Lower leg skin (tissue), 3 donors: ENCODE measurements around the gene ISM2.

Source experiments
- CTCF ChIP-seq, 3 donors: fragments of 450-650 bp; IDR thresholded peaks; one replicate each; pipeline ENCODE4 v1.5.1; 2016; ENCODE audit warnings: antibody characterized with exemption in 3 of 3, mild to moderate bottlenecking in 3 of 3, moderate library complexity in 2 of 3
- POLR2A ChIP-seq, 2 donors: fragments of 450-650 bp; IDR thresholded peaks; one replicate each; pipeline ENCODE4 v1.6.1; 2016 to 2017; ENCODE audit warnings: antibody characterized with exemption in 2 of 2, mild to moderate bottlenecking in 1 of 2, moderate library complexity in 1 of 2

GRCh38 chr14:77436042-77436441 is 62.6 kb downstream of the ISM2 start:
- no peak for TF ChIP-seq CTCF (IDR thresholded peaks at IDR 0.05)
- TF ChIP-seq POLR2A (IDR thresholded peaks at IDR 0.05) = no peak
